NCI-H345 treated with DMSO at 0.1 percent for 48 hours (cell line): ENCODE measurements around the gene DPP10.
"Not testable (repeated sequence)": the region's sequence is repeated elsewhere in the genome, so short reads cannot be mapped to it uniquely, and the experiment has no call there.

Source experiments
- DNase-seq: peaks from one replicate; lab custom pipeline; 2025; ENCODE audit not compliant: unreplicated experiment; lab: John Stamatoyannopoulos, UW

DPP10 gene

DNA sequence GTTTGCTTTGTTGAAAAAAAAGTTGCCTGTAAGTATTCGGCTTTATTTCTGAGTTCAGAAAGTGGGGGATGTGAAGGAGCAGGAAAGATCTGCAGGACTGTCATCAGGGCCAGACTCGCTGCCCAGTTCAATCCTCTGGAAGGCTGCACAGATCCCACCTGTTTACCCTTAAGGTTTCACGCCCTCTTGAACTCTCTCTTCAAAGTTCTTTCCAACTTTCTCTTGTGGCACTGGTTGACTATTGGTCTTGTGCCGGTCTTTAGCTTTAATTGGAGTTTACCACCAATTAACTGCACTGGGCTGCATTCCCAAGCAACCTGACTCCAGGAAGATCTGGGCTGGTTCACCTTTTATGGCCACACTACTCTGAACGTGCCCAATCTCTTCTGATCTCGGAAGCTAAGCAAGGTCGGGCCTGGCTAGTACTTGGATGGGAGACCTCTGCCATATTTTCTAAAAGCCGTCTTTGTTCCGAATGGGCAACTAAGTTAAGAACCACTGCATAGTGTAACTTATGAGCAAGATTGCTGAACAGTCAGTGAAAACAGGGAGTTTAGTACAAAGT is 495.0 kb downstream of the DPP10 start:
- DNase-seq, result no peak

DNA sequence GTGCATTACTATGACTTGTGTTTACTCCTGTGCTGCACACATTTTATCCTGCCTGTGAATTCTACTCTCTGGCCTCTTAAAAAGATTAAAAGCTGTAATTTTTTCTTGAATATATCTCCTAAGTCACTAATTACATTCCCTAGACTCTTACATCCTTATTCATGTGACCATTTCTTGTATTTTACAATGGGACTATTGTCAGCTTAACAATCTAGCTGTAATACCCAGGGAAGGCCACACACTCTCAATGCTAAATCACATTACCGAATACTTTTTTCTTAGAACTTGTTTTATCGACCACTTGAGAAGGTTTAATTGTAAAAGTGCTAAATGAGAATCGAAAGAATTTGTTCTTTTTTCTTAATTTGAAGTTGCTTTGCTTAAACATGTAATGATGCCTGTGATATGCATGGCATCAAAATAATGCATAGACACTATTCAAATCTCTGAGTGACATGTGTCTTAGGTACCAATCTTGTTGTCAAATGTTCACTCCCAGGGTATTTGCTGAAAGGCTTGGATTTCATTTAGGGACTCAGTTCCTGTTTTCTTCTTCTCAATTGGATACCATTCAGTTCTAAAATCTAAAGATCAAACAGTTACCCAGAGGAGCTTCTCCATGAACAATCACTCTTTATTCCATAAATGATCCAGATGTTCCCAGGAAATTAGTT is 498.5 kb downstream of the DPP10 start:
- no peak for DNase-seq

DNA sequence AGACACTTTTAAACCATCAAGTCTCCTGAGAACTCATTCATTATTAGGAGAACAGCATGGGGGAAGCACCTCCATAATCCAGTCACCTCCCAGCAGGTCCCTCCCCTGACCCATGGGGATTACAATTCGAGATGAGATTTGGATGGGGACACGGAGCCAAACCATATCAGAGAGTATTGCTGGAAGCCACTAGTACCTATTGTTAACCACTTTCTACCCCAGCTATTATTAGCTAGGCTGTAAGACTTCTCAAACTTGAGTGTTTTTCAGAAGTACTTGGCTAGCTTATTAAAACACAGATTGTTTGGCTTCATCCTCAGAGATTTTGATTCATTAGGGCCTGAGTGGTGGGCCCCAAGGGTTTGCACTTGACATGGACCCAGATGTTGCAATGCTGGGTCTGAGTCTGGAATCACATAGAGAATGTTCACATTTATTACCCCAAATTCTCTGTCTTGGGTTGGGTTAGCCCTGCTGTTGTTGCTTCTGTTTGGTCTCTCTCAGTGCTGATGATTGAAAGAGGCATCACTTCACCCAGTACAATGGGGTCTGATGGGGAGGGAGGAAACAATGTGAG is 506.9 kb downstream of the DPP10 start:
- no peak for DNase-seq

DNA sequence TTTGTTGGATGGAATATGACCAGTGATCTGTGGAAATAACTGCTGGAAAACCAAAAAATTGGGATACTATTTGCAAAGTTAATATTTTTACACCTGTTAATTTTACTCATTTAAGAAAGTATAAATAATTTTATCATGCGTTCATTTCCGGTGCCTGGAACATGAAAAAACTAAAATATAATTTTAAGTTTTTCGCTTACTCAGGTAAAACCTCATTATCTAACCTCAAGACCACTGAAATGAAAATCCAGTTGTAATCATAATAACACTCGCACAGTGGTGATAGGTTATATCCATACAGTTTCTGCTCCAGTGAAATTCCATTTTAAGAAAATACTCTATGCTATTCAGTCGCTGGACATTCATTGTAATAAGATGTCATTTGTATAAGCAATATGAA is 517.9 kb downstream of the DPP10 start:
- DNase-seq, result no peak

- no peak for DNase-seq
Observed at GRCh38 chr2:114962532-114962931, 520.1 kb downstream of the DPP10 start.

DNA sequence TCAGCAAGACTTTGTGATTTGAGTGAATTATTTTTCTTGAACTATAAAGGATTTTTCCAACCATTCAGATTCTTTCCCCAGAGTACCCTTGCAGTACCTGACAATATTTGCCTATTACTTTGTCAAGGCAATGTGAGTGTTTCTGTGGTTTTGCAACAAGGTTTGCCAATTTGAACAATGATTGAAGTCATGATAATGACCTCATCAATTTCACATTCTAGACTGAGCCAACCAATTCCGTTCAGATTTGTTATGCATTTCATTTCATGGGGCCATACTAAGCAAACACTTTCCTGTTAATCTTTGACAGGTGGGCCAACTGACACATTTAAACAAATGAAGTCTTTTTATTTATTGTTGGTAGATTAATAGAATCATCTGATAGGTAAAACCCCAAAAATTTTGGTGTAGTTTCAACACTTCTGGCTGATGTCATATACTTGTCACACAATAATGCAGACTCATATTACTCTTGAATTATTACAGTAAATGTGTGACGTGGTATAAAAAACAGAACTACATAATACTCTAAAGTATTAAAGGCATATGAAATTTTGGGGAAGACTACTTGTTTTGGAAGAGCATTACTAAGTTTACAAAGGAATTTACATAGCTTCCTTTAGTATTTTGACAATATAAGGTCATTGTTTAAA is 526.4 kb downstream of the DPP10 start:
- no peak for DNase-seq

GRCh38 chr2:115004321-115004720 is 561.9 kb downstream of the DPP10 start:
- DNase-seq, result not testable (repeated sequence)

DNA sequence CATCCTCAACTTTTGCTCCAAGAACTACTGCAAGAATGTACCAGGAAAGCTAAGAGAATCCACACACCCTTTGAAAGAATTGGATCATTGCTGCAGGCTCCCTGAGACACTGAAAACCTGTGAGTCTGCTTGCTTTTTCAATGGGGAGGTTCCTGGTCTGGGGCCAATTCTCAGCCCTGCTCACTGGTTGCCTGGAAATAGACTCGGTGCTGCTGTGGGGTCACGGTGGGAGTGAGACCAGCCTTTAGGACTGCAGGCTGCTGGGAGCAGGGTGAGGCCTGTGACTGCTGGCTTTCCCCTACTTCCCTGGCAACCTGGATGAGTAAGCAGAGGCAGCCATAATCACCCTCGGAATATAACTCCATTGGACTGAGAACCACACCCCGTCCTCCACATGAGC is 569.3 kb downstream of the DPP10 start:
- no peak for DNase-seq

DNA sequence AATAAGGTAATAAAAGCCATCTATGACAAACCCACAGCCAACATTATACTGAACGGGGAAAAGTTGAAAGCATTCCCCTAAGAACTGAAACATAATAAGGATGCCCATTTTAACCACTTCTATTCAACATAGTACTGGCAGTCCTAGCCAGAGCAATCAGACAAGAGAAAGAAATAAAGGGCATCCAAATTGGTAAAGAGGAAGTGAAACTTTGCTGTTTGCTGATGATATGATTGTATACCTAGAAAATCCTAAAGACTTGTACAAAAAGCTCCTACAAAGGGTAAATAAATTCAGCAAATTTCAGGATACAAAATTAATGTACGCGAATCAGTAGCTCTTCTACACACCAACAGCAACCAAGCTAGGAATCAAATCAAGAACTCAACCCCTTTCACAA is 579.6 kb downstream of the DPP10 start:
- DNase-seq, result not testable (repeated sequence)

GRCh38 chr2:115034801-115035200 is 592.4 kb downstream of the DPP10 start:
- DNase-seq, result no peak

GRCh38 chr2:115036818-115037217 is 594.4 kb downstream of the DPP10 start:
- DNase-seq, result no peak

- DNase-seq, result no peak
Observed at GRCh38 chr2:115057473-115057872, 615.0 kb downstream of the DPP10 start.

- no peak for DNase-seq
Observed at GRCh38 chr2:115070002-115070401, 627.6 kb downstream of the DPP10 start.

- no peak for DNase-seq
Observed at GRCh38 chr2:115071534-115071933, 629.1 kb downstream of the DPP10 start.

DNA sequence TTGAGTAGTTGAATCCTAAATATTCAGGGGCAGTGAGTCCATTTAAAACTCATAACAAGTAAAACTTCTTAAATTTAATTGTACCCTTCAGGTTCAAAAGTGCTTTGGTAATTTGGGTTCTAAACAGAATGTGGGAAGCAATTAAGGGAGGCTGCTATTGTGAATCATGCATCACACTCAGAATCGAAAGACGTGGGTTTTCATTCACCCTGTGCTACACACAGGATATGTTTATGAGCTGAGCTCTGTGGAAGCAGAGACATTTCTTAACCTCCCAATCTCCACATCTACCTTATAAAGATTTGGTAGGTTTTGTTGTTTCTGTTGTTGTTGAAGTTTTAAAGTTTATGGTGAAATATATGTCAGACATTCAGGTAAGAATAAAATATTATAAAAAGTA is 633.4 kb downstream of the DPP10 start:
- no peak for DNase-seq

- DNase-seq, result no peak
Observed at GRCh38 chr2:115077626-115078025, 635.2 kb downstream of the DPP10 start.

DNA sequence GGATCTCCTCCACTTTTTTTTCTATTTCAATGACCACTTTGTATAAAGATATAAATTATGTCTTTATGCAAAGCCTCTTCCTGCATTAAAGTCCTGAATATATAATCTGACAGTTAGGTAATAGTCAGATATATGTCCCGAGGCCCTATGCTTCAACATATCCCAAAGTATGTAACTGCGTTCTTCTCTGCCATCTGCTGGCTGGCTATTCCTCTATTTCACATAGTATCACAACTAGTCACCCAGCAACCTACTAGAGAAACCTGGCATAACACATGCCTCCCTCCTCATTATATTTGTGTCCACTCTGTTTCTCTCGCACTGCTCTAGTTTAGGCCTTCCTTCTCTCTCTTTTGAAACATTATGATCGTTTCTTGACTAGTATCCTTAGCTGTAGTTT is 640.8 kb downstream of the DPP10 start:
- DNase-seq, result no peak

- no peak for DNase-seq
Observed at GRCh38 chr2:115083711-115084110, 641.3 kb downstream of the DPP10 start.

- no peak for DNase-seq
Observed at GRCh38 chr2:115084446-115084845, 642.0 kb downstream of the DPP10 start.

DNA sequence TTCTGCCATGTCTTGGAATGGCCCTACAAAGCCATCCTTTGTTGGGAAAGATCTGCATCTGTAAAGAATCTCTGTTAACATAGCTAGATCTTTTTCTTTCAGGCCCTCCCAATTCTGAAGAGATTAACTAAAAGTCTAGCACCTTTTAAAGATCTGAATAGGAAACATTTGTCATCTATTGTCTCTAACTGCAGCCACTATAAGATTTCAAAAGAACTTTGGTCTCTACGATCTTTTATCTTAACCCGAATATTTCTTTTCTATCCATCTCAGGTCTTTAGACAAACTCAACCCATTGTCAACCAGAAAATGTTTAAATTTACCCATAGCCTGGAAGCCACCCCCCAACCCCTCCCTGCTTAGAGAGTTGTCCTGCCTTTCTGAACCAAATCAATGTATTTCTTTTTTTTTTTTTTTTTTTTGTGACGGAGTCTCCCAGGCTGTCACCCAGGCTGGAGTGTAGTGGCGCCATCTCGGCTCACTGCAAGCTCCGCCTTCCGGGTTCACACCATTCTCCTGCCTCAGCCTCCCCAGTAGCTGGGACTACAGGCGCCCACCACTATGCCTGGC is 643.7 kb downstream of the DPP10 start:
- DNase-seq, result not testable (repeated sequence)

DNA sequence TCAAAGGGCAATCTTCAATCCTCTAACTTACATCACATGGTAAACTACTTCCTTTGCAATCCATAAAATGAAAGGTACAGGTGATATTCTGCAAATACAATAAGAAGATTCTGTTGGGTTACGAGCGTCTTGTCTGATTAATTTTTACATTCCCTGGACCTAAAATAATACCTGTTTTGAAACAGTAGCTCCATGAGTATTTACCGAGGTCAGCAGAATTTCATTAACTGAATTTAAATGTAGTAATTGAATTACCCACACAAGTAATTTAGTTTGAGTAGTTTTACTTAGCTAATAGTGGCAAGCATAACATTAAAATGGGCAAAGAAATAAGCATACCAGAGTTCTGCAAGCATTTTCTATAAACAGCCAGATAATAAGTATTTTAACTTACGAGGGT is 652.0 kb downstream of the DPP10 start:
- no peak for DNase-seq

- DNase-seq, result no peak
Observed at GRCh38 chr2:115105966-115106365, 663.5 kb downstream of the DPP10 start.
